DMS 273 (cell line): ENCODE measurements around the gene NBAS.
A peak's percentile ranks its signal among the peaks of the same experiment; 100 is the strongest.

ENCODE experiments used
- DNase-seq: peaks from one replicate; lab custom pipeline; 2025; ENCODE audit not compliant: unreplicated experiment; lab: John Stamatoyannopoulos, UW

NBAS gene

DNA sequence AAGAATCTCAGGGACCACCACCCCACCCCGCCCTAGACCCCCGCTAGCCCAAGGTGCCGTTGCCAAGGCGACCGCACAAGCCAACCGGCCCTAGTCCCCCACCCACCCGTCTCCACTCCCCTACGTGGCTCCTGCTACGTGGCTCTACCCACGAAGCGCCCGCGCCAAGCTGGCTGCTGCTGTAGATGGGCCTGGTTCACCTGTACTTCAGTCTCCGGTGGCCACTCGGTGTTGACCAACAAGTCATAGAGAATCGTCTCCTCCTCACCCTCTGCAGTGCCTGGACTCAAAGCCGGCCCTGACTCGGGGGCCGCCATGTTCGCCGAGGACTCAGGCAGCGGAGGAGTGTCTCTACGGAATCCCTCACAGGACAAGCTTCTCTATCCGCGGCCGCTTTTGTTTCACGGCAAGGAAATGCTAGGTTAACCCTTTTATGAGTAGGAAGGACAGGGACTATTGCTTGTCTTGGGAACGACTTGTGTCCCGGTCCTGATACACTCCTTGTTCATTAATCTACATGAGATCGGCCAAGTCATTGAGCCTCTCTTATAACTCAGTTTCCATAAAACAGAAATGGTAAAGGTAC is at the start of gene NBAS:
NBAS (minus strand) TSS at position 347 of the 586 bp plus-strand sequence; CDS start at position 317, 30 bp downstream.
- peak; percentile 93 for DNase-seq

GRCh38 chr2:15610430-15610952 is 49.4 kb upstream of the NBAS start:
- DNase-seq = no peak

GRCh38 chr2:15609341-15610042 is 48.4 kb upstream of the NBAS start:
- no peak for DNase-seq

GRCh38 chr2:15608392-15608761 is 47.2 kb upstream of the NBAS start:
- DNase-seq = no peak

DNA sequence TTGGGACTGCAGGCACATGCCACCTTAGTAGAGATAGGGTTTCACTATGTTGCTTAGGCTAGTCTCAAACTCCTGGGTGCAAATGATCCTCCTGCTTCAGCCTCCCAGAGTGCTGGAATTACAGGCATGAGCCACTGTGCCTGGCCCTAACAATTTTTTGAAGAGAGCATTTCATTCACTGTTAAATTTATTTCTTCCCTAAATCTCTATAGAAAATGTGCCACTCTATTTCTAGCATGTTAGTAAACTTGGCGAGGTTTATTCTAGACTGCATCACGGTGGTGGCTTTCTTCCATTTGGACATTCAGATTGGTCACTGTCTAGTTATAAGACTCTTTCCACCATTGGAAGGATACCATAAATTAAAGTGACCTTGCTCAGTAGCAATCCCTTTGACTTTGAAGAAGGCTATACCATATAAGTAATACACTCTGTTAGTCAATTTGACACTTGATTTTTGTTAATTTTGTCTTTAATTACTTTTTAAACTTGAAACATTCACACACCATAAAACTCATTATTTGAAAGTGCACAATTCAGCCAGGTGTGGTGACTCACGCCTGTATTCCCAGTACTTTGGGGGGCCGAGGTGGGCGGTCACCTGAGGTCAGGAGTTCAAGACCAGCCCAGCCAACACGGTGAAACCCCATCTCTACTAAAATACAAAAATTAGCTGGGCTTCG is 46.7 kb upstream of the NBAS start:
- DNase-seq = no peak

DNA sequence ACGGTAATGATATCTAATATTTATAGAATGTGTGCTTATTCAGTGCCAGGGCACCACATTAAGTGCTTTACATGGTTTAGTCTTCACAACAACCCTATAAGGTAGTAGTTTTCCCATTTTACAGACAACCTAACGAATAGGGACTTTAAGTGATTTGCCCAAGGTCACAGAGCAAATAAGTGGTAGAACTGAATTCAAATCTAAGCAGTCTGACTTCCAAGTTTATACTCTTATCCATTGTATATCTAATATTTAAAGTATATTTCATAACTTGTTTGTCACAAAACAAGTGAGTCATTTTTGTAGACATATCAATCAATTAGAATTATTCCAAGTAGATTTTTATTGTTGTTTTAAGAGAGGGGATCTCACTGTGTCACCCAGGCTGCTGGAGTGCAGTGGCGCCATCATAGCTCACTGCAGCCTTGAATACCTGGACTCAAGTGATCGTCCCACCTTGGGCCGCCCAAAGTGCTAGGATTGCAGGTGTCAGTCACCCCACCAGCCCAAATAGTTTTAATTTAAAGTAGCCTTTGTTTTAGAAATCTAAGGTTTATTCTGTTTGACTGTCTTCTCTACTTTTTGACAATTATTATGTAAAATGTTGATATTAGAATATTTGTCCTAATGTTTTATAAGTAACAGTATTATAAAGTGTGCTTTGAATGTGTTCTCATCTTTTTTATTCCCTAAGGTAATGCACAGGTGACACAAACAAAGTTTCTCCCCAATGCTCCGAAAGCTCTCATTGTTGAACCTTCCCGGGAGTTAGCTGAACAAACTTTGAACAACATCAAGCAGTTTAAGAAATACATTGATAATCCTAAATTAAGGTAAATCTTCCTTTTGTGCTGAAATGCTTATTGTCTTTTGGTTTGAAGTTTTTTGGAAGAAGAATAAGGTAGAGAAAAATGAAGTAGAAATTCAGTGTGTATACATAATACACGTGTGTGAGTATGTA is 45.6 kb upstream of the NBAS start:
- no peak for DNase-seq

DNA sequence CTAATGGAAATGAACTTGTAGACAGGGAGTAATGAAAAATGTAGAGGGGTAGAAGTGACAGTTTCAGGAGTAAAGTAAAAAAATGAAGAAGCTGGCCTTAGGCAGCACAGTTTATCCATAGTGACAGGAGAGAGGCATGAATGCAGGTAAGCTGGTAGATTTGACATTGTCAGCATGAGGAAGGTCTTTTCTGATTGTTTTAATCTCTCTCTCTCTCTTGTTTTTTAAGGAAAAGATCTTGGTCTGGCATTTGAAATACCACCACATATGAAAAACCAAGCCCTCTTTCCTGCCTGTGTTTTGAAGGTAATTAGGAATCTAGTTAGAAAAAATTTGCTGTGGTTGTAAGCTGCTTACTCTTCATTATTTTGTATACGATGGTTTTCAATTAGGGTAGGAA is 44.6 kb upstream of the NBAS start:
- no peak for DNase-seq

DNA sequence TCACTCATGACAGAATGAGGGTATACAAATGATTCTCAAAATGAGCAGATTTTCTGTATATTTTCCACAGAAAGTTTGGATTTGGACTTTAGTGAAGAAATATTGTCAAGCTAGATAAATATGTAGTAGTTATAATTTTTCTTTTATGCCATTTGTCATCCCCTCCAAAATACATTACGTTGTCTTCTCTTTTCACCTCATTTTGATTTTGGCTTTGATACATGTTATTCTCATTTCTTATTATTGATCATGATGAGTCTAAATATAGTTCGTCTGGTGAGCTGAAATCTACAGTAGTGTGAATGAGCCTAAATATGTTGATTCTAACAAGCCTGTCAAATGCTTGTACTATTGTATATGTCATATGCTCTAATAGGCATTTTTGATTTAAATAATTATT is 42.8 kb upstream of the NBAS start:
- no peak for DNase-seq

GRCh38 chr2:15603044-15603765 is 42.1 kb upstream of the NBAS start:
- DNase-seq = no peak

DNA sequence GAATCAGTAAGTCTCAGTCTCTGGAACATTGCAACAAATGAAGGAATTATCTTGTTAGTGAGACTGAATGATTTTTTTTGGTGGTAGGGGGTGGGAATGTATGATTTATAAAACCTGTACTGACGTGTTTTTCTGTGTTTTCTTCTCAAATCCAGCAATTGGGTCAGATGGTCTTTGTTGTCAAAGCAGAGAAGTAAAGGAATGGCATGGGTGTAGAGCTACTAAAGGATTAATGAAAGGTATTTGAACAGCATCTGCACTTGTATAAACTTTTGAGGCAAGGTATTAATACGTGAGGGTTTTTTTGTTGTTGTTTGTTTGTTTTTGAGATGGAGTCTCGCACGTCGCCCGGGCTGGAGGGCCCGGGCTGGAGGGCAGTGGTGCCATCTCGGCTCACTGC is 41.3 kb upstream of the NBAS start:
- DNase-seq = no peak

- no peak for DNase-seq
Measured at GRCh38 chr2:15601681-15602080, 40.5 kb upstream of the NBAS start.

GRCh38 chr2:15599994-15600393 is 38.9 kb upstream of the NBAS start:
- DNase-seq = peak; percentile 30

DNA sequence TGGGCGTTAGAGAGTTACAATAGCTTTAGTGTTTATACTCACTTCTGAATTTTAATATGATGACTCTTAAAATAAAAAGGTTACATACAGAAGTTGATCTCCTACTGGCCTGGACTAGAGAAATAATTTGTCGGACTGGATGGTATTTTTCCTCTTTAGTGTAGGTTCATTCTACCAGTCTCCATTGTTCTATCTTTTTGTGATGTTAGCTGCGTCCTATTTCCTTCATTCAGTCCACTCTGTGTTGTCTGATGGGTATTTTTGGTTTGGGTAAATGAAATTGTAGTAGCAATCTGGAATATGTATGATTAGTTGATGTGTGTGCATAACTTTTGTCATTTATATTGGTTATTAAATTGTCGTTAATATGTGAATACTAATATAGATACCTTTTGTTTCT is 35.8 kb upstream of the NBAS start:
- no peak for DNase-seq

DNA sequence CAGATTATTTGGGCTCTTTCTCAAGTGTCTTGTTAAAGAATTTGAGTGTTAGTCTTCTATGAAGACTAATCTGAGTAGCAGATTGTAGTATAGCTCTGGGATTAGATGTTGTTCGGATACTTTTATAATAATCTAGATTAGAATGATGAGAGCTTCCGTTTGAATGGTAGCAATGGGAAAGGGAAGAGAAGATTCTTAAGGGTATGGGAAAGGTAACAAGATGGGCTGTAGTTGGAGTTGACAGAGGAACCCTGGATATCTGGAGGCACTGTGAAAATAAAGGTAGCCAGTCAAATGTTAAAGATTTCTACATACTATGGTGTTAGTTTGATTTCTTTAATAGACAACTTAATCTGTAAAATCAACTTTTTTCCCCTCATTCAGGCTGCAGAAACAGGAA is 35.2 kb upstream of the NBAS start:
- no peak for DNase-seq

GRCh38 chr2:15595936-15596335 is 34.8 kb upstream of the NBAS start:
- no peak for DNase-seq

DNA sequence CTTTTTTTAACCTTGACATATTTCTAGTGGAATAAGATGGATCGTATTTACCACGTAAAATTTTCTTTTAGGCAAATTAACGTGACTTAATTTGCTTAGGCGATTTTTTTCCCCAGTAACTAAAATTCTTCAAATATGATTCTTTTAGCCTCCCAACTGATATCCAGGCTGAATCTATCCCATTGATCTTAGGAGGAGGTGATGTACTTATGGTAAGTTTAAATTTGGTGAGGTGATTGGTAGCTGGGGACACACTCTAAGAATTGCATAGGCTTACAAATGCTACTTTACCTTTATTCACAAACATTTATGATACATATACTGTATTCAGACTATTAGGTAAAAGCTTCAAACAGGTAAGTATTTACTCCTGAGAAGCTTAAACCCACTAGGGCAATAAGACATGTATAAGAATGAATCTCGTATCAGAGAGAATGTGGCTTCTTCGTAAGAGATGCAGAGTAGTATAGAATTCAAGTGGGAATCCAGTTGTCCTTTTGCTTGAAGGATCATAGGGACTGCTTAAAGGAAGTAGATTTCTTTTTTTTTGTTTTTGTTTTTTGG is 34.3 kb upstream of the NBAS start:
- no peak for DNase-seq

- no peak for DNase-seq
Measured at GRCh38 chr2:15594291-15595256, 33.4 kb upstream of the NBAS start.

DNA sequence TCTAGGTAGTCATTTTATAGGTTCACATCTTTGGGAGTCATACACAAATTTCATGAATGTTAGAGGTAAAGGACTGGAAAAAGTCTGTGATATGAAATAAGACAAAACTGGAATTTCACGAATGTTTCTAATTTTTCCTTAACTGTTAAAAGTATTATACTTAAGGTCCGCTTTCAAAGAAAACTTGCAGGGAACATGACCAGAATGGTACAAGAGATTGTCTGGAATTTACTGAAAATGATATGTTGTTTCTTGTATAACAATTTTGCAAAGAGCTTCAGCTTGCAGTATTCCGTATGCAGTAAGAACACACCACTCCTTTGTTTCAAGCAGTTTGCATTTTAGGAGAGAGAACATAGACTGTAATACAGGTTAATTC is 32.2 kb upstream of the NBAS start:
- DNase-seq = no peak
